DND-41 (cell line): ENCODE data around the gene CENPB.

Experiments
- CTCF ChIP-seq: IDR thresholded peaks from 2 replicates; pipeline ENCODE4 v1.5.1; 2012; ENCODE audit warnings: borderline replicate concordance, low read length, moderate library complexity, mild to moderate bottlenecking; ENCODE audit not compliant: poor library complexity, severe bottlenecking; ENCODE audit errors: extremely low read depth
- EZH2 ChIP-seq: IDR thresholded peaks from 3 replicates; pipeline ENCODE4 v1.6.1; 2012; ENCODE audit warnings: borderline replicate concordance, low read depth, mild to moderate bottlenecking, moderate library complexity, low read length, inconsistent platforms; ENCODE audit not compliant: severe bottlenecking

GRCh38 chr20:3749087-3749688, 37.4 kb downstream of the CENPB start:
- no peak for TF ChIP-seq CTCF
- TF ChIP-seq EZH2 = no peak
